Measurements from ENCODE around the gene MRS2.
"Not testable (repeated sequence)": the region's sequence is repeated elsewhere in the genome, so short reads cannot be mapped to it uniquely, and the experiment has no call there.

MRS2 gene

DNA sequence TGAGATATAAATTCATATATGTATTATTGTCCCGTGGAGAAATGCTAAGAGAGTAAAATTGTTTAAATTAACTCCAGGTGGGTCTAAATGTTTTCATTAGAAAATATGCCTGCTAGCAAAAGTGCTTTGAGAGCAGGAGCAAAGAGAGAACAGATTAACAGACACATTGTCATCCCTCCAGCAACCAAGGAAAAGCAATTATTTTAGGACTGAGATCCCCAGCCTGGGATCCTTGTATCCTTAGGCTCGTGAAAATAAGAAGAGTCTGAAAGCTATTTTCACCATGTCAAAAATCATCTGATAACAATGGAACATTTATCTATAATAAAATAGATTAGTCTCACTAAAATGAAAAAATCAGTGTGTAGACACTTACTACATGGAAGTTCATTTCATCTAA is 11.5 kb upstream of the MRS2 start:
- DNase-seq: no peak

DNA sequence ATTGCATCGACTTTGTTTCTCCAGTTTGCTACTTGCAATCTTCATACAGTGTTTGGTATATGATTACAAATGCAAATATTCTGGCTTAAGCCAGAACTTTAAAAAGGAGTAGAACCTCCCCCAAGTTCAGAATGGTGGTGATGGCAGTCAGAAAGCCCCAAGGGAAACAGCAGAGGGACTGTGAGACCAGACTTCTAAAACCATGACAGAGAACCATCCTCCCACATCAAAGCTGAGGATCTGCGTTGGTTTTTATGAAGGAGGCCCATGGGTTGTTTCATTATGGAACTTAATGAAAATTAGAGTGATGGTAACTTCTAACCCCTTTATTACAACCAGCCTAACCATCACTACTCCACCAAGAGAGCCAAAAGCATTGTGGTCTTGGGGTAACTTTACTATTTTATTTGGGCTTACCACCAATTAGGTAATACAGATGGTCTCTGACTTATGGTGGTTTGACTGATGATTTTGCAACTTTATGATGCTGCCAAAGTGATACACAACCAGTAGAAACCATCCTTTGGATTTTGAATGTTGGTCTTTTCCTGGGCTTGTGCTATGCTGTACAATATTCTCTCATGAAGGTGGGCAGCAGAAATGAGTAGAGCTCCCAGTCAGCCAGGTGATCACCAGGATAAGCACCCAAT is 10.9 kb upstream of the MRS2 start:
- no peak for DNase-seq

DNA sequence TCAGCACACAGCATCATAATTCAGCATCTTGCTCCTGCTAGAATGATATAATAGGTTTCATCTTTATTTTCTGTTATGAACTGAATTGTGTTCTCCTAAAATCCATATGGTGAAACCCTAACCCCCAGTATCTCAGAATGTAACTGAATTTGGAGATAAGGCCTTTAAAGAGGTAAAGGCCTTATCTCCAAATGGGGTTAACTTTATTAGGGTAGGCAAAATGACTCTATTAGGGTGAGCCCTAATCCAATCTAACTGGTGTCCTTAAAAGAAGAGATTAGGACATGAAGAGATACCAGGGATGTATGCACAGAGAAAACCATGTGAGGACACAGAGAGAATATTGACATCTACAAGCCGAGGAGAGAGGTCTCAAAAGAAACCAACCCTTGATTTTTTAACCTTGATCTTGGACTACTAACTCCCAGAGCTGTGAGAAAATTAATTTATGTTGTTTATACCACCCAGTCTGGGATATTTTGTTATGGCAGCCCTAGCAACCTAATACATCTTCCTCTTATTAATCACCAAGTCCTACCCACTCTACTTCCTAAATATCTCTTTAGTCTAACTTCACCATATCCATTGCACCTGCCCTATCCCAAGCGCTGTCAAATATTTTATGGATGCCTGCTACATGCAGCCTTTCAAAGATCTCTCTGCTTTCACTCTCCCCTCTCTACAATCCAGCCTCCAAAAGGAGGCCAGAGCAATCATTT is 8.5 kb upstream of the MRS2 start:
- DNase-seq: no peak

DNA sequence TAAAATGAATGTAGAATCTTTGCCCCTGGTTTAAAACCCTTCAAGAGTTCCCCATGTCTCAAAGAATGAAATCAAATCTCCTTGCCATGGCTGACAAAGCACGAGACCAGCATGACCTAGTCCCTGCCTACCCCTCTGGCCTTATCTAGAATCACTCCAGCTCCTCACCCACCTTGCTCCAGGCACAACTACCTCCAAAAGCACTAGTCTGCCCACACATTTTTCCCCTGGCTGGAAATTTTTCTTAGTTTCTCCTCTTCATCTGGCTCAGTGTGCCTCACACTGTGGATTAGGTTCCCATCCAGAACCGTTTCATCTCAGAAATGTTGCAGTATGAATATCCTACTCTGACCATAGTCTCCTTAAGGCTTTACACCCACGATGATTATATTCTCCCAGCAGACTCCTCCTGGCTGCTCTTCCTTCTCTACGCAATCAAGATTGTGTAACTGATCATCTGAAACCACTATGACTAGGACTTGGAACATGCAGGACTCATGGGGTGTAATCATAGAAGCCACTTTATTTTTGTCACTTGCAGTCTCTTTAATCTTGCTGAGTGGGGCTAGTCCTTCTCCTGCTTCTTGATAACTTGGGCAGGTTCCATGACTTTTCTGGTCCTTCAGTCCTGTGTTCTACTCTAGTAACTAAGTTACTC is 7.8 kb upstream of the MRS2 start:
- DNase-seq: no peak

DNA sequence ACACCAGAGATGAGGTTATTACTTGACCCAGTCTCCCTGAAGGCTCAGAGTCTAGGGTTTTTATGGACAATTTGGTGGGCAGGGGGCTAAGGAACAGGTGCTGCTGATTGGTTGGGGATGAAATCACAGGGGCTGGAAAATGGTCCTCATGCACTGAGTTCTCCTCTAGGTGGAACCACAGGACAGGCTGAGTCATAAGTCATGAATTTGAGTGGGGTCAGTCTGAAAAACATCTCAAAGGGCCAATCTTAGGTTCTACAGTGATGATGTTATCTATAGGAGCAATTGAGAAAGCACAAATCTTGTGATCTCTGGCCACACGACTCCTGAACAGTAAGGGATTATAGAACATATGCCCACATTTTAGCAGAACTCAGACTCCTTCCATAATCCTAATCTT is 5.9 kb upstream of the MRS2 start:
- DNase-seq: no peak

DNA sequence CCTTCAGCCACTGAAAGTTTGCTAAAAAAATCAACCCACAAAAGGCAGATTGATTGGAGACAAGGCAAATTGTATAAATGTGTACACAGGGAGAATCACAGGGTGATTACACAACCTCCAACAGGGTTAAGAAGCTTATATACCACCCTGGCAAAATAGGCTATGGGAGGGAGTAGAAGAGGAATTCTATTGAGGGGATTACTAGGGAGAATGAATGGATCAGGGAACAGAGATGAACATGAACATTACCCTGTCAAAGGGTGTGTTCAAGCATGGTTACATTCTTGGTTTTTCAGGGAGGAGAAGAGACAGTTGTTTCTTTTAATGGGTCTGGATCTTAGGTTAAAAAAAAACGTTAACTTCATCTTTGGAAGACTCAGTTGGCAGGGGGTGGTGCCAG is 5.1 kb upstream of the MRS2 start:
- no peak for DNase-seq

DNA sequence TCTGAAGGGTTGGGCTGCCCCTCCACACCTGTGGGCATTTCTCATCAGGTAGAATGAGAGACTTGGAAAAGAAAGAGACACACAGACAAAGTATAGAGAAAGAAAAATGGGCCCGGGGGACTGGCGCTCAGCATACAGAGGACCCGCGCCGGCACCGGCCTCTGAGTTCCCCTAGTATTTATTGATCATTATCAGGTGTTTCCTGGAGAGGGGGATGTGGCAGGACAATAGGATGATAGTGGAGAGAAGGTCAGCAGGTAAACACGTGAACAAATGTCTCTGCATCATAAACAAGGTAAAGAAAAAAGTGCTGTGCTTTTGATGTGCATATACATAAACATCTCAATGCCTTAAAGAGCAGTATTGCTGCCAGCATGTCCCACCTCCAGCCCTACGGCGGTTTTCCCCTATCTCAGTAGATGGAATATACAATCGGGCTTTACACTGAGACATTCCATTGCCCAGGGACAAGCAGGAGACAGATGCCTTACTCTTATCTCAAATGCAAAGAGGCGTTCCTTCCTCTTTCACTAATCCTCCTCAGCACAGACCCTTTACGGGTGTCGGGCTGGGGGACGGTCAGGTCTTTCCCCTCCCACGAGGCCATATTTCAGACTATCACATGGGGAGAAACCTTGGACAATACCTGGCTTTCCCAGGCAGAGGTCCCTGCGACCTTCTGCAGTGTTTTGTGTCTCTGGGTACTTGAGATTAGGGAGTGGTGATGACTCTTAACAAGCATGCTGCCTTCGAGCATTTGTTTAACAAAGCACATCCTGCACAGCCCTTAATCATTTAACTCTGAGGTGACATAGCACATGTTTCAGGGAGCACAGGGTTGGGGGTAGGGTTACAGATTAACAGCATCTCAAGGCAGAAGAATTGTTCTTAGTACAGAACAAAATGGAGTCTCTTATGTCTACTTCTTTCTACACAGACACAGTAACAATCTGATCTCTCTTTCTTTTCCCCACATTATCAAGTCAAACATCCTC is 2.4 kb upstream of the MRS2 start:
- not testable (repeated sequence) for DNase-seq

DNA sequence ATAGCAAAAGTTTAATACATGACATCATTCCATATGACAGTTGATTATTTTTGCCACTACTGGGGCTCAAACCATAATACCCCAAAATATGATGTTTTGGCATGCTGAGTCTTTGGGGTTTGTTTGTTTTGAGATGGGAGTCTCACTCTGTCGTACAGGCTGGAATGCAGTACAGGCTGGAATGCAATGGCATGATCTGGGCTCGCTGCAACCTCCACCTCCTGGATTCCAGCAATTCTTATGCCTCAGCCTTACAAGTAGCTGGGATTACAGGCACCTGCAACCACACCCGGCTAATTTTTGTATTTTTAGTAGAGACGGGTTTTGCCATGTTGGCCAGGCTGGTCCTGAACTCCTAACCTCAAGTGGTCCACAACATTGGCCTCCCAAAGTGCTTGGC is 1.3 kb upstream of the MRS2 start:
- DNase-seq: no peak

DNA sequence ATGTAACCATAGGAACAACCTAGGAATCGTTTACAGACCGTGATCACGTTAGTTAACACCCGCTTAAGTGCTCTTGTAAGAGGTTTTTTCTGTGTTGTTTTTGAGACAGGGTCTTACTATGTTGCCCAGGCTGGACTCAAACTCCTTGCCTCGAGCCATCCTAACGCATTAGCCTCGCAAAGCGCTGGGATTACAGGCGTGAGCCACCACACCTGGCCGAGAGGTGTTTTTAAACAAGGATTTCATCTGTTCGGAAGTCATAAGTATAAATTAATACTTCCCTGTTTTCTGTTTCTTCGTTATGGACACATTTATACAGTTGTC is 727 bp downstream of the MRS2 start:
- DNase-seq: no peak

DNA sequence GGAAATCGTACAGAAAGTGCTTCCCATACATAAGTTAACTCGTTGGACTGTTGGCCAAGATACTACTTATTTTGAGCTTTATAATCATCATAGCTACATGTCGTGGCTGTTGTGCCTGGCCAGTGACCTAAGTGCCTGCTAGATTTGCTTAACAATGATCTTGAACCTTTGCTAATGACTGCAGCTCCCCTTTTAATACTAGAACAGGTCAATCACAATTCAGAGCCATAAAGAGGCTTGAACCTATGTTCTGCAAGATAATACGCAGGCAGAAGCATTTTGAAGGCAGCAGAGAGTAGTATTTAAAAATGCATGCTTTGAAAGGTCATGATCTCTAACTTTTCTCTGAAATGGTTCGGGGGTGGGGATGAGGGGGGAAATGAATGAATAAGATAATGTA is 2.5 kb downstream of the MRS2 start:
- no peak for DNase-seq

DNA sequence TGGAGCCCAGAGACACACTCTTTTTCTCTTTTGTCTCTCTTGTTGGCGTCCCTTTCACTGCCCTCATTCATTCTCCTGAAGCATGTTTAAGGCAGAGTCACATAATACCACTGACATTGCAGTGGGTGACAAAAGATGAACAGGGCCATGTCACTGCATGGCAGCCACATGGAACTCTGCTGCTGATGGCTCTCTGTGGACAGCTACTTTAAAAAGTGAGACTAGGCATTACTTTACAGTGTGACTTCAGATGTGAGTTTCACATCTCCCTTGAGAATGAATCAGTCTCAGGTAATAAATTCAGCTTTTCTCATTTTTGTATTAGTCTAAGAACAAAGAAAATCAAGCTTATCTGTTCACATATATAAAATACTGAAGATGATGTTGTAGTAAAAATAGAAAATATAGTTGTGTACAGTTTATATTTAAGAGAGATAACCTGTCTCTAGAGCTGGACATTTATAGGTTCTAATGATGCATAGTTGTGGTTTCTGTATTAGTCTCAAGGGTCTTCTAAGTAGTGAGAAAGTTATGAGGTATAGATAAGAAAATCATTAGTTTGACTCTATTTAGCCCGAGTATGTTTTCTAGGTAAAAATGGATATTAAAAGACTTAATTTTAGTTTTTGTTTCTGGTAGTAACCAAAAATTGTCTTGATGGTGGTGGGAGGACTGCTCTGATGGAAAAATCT is 6.1 kb downstream of the MRS2 start:
- no peak for DNase-seq

DNA sequence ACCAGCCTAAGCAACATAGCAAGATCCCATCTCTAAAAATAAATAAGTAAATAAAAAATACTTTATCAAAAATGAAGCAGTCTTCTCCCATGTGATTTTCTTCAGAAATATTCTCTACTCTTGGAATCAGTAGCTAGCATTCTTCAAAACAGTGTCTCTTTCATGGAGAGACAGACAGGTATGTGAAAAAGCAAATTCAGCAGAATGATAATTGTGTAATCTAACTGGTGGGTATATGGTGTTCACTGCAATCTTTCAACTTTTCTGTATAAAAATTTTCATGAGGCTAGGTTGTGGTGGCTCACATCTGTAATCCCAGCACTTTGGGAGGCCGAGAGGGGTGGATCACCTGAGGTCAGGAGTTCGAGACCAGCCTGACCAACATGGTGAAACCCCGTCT is 7.9 kb downstream of the MRS2 start:
- no peak for DNase-seq

DNA sequence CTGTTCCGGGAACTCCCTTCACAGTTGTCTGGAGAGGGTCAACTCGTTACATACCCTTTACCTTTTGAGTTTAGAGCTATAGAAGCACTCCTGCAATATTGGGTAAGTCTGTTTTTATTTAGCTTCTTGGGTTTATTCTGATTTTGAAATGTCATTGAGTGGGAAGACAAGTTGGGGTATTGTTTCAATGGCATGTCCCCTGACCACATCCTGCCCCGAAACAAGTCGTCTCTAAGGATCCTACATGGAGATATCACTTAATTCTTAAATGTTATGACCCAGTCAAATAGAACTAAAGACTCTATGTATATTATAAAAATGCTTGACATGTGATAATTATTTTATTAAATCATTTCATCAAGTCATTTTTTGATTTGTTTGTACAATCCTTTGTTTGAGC is 9.6 kb downstream of the MRS2 start:
- DNase-seq: no peak

DNA sequence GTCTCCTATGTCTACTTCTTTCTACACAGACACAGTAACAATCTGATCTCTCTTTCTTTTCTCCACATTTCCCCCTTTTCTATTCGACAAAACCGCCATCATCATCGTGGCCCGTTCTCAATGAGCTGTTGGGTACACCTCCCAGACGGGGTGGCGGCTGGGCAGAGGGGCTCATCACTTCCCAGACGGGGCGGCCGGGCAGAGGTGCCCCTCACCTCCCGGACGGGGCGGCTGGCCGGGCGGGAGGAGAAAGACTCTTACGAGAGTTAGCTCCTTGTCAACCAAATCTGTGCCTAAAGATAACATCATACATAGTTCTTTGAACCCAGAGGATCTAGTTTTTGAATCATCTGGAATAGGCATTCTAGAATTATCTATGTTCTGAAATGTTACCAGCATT is 11.8 kb downstream of the MRS2 start:
- not testable (repeated sequence) for DNase-seq

DNA sequence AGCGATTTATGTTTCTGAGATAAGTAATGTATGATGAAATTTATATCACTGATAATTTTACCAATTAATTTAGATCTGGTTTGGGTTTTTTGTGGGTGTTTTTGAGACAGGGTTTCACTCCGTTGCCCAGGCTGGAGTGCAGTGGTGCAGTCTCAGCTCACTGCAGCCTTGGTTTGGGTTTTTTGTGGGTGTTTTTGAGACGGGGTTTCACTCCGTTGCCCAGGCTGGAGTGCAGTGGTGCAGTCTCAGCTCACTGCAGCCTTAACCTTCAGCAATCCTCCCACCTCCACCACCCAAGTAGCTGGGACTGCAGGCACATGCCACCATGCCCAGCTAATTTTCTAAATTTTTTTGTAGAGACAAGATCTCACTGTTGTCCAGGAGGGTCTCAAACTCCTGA is 13.0 kb downstream of the MRS2 start:
- DNase-seq: no peak

DNA sequence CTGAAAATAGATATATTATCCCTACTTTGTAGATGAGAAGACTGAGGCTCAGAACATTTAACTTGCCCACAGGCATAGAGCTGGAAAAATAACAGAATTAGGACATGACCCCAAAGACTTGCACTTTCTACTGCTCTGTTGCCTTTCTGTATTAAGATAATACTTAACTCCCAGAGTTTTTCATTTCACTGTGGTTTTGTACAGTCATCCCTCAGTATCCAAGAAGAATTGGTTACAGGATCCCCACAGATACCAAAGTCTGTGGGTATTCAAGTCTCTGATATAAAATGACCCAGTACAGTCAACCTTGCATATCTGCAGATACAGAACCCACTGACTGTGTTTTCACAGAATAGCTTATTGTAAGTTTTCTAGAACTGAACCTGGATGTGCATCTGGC is 16.8 kb downstream of the MRS2 start:
- DNase-seq: no peak

DNA sequence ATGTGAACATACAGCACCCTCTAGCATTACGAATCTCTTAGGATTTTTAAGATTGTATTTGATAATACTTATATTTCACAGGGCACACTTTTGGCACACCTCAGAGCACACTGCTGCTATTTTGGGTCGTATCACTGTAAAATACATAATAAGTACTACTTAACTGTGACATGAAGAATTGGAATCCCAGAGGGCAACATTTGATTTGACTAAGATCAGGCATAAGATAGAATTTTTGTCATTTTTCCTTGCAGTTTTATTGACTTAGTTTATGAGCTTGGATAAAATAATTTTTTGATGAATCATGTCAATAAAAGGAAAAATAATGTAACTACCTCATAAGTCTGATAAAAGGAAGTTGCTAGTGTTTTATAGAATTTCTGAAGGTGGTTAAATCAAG is 22.4 kb downstream of the MRS2 start:
- no peak for DNase-seq

DNA sequence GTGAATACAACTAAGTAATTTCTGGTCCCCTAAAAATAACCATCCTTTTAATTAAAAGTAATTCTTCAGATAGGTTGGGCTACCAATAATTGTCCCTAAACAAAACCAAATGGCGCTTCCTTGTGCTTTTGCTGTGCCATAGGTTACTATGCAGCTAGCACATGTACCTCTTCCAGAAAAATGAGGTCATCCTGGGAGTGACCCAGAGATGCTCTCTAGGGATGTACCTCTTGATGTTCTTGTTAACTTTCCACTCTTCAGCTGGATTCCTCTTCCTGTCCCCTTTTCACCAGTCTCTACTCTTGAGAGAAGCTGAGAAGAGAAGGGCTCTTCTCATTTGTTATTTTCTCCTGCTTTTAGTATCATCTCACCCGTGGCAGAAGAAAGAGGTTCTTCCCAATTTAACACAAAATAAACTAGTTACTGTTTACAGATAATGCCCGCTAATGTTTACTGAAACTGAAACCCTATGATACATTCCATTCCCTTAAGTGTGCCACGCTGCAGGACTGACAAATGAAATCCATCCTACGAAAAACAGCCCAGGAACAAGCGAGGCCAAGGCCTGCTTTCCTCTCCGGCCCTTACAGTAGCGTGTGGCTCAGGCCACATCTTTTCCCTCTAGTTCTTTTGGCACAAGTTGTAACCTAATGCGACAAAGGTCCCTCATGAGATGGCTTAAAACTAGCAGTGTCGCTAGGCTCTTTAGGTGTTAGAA is 24.2 kb downstream of the MRS2 start:
- DNase-seq: no peak

DNA sequence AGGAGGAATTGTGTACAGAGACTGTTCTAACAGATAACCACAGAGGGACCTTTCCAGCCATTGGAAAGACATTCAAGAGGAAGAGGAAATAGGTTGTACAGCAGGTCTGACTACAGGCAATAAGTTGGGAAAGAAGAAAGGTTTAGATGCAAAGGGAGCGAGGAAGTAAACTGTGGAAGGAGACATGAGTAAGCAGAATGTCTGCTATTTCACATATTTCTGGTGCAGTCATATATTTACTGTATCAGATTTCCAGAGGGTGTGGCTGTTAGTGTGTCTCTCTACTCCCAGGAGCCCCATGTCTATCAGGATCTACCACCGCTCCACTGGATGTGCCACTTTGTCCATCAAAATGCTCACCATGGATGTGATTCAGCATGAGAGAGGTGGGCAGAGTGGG is 25.9 kb downstream of the MRS2 start:
- DNase-seq: no peak

DNA sequence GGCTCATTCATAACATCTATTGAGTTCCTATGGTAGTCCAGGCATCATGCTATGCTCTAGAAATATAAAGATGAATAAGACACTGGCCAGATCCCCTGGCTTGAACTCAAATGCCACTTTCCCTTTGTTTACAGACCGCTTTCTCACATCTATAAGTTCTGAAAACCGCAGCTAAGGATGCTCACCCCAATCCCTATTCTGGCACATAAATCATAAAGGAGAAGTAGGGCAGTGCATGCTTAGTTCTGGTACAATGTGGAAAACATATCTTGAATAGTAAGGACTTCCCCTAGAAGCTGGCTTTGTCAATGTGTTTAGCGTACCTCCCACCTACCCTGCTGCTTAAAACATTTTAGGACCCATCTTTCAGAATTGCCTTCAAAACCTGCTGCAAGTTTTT is 26.4 kb downstream of the MRS2 start:
- DNase-seq: no peak

DNA sequence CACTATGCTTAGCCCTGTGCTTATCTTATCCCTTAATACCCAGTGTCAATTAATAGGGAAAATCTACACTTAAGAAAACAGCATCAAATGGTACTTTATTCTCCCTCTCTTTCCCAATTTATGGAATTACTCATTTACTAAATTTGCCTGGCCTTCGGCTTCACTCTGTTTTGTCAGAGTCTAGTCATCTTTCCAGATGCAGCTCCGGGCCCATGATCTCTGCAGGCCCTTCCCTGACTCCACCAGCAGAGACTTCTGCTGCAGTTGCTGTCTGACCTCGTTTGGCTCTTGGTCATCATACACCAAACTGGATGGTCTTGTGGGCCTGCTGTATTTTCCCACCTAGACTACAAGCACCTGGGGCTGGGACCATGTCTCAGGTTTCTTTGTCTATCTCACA is 27.4 kb downstream of the MRS2 start:
- DNase-seq: no peak

DNA sequence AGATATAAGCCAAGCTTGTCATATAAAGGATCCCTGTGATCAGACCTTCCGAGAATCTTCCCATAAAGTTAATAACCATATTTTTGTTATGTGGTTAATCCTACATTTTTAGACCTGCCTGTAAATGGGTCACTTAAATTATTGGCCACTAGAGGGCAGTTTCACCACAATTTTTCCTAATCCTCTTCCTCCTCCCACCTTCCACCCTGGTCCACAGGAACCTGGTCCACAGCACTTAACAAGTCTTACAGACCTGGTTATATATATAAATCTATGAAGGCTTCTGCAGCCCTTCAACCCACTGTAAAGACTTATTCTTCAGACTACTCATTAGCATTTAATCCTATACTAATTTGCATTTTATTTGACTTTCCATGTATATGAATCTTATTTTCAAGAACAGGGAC is 28.3 kb downstream of the MRS2 start:
- DNase-seq: peak; percentile 51

Measured in CD4-positive, alpha-beta T cell treated with Interleukin-12 subunit alpha and Interleukin-12 subunit beta, for 1 hour (primary cell).